HG02763 (cell line): ENCODE data around the gene VPS11.
"Not testable (repeated sequence)": the region's sequence is repeated elsewhere in the genome, so short reads cannot be mapped to it uniquely, and the experiment has no call there.

ENCODE experiments used
- ATAC-seq: cut with Tn5 transposase; IDR thresholded peaks from one replicate; pipeline ENCODE4 v1.9.1; 2021; ENCODE audit warnings: mild to moderate bottlenecking, moderate library complexity; ENCODE audit not compliant: unreplicated experiment

VPS11 gene

DNA sequence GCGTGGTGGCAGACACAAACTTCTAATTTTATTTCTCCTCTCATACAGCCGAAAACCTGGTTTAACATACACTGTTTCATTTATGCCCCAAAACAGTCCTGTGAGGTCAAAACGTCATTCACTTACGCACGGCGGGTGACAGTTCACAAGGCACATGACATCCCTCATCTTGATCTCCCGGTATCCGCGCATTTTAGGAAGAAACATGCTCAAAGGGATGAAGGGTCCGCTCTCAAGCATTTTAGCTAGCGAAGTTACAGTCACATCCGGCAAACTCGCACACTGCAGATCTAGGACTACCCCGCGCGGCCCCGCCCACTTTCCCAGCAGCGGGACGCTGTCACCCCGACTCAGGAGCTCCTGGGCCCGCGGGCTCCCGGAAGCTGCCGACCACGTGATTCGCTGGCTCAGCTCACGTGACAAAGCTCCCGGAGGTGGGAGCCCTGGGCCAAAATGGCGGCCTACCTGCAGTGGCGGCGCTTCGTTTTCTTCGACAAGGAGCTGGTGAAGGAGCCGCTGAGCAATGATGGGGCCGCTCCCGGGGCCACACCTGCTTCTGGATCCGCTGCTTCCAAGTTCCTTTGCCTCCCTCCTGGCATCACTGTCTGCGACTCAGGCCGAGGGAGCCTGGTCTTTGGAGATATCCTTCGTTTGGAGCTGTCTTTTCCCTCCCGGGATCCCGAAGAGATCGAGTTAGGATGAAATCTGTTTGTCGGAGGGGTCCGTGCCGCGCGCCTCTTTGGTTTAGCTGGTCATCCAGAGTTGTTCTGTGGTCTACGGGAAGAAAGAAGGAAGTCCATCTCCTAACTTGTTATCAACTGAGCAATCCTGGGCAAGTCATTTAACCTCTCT lies at the start of gene VPS11:
VPS11 (plus strand) TSS at position 448 of the 852 bp plus-strand sequence; CDS start at position 454, 6 bp downstream.
- peak; percentile 94 for ATAC-seq

DNA sequence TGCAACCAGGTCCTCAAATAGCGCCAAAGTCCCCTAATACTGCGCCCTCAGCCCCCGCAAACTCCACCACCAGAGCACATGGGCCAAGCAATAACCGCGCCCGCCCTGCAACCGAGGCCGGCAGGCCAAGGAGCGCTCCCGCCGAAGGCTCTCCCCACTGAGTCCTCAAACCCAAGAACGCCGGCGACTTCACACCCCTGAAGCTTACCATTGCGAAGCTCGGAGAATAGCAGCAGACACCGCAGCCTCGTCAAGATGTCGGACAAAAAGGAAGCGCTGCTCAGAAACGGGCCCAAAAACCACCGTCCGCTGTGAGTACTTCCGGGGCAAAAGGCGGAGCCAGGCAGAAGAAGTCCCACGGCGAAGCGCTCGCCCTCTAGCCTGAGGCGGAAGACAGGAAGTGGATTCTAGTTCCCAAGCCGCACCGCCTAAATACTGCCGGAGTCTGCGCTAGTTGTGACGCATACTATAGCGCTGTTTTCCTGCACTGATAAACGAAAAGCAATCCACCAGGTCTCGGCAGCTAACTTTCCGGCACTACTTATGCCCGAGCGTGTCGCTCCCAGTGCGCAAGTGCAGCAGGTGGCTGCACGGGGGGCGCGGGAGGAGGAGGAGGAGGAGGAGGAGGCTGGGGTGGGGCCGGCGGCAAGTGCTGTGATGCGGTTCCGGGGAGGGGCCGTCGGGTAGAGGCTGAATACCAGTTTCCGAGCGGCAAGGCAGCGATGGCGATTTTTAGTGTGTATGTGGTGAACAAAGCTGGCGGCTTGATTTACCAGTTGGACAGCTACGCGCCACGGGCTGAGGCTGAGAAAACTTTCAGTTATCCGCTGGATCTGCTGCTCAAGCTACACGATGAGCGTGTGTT lies 49.3 kb upstream of the VPS11 start, which contains the start of the genes RPS25 and TRAPPC4:
RPS25 (minus strand) TSS at position 270 of the 865 bp plus-strand sequence; CDS start at position 211, 59 bp downstream.
TRAPPC4 (plus strand) TSS at position 693 of the 865 bp plus-strand sequence; CDS start at position 723, 30 bp downstream.
- peak; percentile 82 for ATAC-seq

DNA sequence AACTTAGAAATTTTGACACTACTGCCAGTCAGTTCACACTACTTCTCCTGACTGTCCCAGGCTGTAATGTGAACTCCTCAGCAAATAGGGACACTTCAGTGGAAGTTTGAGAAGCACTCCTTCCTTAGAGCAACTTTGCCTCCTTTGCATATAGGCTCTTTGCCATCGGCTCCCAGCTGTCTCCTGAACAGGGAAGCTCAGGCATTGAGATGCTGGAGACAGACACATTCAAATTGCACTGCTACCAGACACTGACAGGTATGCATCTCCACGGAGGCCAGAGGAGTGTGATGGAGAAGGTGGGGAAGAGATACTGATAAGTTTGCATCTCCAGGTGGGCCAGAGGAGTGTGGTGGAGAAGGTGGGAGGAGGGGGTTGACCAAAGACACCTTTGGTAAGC lies 47.6 kb upstream of the VPS11 start:
- ATAC-seq = no peak

DNA sequence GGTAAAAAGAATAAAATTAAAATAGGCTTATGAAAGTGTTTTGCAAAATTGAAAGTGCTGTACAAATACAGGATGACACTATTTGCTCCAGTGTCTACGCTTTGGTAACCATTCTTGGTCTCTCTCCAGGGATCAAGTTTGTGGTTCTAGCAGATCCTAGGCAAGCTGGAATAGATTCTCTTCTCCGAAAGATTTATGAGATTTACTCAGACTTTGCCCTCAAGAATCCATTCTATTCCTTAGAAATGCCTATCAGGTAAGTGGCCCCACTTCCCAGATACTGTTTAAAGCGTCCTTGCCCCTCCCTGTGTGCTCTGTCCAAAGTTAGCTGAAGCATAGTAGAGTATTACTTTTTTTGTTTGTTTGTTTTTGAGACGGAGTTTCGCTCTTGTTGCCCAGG lies 46.0 kb upstream of the VPS11 start:
- no peak for ATAC-seq

DNA sequence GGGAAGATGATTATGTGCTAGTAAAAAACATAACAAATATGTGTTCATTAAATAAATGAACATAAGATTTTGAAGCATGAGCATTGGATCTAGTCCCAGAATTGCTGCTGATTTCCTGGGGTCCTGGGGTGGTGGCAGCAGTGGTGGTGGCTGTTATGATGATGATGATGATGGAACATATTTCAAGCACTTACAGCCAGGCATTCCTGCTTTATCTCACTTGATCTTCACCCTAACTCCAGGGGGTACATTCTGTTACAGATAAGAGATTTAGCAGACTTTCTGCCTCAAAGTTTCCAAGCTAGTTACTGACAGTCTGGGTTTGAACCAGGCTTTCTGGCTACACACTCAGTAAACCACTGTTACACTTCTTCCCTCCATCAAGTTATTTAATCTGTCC lies 43.9 kb upstream of the VPS11 start:
- no peak for ATAC-seq

DNA sequence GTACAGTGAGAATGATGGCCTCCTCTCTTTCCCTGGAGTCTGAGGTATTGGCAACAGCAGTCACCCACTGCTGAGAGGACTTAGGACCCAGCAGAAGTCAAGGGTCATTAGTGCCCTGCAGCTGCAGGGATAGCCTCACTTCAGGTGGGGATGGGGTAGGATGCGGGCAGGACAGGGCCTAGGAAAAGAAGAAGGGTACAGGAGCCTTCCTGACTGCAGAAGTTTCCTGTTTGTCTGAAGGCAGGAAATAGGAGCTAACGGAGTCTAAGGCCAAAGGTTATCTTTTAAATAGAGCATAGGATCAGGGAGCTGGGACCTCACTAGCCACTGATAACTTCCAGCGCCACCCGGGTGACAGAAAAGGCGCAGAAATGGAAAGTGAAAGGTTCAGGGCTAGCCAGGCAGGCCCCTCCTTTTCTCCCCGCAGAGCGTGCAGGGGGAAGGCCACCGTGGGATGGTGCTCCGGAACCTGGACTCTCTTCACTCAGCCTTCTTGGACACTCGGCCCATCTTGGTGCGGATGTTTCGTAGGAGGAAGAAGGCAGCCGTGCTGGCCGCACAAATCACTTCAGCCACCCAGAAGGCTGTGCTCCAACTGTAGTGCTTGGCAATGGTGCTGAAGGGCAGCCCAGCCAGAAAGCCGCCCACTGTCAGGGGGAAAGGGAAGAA lies 43.1 kb upstream of the VPS11 start:
- no peak for ATAC-seq

DNA sequence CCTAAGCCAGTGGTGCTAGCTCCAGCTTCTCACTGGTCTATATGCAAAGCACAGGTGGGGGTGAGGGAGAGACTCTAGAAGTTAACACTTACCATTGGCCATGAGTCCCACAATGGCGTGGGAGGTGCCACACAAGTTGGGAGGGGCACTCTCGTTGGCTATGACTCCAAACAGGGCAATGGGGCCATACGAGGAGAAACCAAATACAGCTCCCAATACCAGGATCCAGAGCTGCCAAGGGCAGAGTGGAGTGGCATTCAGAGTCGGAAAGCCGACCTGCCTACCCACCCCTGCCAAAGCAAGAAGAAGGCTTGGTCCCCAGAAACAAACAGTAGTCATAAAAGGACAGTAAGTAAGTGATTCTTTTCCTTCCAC lies 42.5 kb upstream of the VPS11 start:
- ATAC-seq = no peak

DNA sequence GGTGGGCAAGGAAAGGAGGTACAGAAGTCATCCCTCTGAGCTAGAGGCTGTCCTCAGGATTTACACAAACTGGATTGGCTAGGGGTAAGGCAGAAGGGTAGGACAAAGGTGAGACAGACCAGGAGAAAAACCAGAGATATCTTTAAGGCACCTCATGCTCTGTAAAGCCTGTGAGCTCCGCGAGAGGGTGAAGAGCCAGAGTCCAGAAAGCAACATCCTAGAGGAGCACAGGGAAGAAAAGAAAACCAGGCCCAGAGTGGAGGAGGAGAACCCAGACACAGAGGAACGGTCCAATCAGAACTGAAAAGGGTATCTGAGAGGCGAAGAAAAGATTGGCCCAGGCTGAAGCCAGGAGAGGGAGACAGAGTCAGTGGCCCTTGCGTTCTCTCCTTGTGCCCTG lies 42.1 kb upstream of the VPS11 start:
- no peak for ATAC-seq

DNA sequence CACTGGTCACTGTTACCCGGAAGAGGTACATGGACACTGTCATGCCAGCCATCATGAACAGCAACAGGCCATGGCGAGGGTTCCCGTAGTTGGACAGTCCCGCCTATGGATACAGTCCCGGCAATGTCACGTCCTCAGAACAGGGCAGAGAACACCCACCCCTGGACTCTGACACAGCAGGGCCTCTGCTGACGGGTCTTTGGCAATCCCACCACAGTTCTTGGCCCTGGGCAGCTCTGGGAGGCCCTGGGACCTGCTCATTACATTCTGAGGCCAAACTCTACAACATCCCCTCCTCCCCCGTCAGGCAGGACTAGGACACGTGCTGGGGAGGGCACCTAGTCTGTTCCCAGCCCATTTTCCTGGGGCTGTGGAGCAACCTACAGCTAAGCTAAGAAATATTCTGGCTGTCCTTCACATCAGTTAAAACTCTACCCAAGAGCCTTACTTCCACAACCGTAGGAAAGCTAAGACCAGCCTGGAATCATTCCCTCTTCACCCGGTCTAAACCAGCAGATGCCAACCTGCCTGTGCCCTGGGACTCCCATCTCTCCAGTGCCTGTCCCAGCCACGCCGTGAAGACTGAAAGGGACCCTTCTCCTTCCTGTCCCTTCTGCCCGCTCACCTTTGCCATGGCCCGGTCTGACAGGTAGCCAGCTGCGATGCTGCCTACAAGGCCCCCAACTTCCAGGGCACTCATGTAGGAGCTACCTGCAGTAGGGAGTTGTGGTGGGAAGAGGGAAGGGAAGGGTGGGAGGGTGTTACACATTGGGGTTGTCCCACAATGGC lies 41.4 kb upstream of the VPS11 start:
- ATAC-seq = no peak

DNA sequence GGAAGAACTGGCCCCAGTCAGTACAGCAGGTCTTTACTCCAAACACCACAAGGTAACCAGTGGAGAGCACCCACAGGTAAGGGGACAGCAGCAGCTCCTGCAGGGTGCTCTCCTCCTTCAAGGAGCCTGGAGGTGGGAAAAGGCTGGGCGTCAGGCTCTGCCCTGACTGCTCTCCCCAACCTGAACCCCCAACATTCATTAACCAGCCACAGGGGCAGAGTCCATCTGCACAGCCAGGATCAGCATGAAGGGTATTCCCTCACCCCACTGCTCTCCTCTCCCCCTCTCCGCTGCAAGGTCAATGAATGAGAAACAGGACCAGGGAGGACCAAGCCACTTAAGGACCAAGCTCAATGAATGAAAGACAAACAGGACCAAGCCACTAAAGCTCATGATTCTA lies 40.6 kb upstream of the VPS11 start:
- ATAC-seq = no peak

DNA sequence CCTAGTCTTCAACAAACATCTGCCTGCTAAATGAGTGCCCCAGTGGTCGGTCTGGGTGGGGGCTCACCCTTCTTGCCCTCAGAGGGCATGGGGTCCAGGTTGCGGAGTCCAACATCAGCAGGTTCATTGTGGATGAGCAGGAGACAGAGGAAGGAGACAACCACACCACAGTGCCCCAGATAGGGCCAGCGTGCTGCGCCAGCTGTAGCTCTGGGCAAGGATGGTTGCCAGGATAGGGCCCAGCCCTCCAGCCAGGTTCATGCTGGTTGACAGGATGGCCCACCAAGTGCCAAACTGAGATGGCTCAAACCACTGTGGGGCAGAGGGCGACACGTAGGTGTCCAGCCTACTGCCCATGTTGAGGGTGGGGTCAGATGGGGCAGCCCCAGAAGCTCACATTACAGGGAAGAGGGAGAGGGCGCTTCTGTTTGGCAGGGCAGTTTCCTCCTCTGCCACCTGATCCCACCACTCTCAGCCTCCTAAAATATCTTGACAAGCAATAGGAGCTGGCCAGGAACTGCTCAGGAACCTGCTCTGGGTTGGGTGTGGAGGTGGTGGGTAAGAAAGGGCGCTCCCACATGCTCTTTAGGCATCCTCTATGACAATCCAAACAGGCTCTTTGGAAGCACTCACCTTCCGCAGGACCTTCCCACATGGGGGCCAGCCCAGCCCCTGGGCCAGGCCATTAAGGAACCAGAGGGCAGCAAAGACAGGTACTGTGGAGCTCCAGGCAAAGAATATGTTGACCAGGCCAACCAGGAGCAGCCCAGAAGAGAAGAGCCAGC lies 39.9 kb upstream of the VPS11 start:
- ATAC-seq = no peak

DNA sequence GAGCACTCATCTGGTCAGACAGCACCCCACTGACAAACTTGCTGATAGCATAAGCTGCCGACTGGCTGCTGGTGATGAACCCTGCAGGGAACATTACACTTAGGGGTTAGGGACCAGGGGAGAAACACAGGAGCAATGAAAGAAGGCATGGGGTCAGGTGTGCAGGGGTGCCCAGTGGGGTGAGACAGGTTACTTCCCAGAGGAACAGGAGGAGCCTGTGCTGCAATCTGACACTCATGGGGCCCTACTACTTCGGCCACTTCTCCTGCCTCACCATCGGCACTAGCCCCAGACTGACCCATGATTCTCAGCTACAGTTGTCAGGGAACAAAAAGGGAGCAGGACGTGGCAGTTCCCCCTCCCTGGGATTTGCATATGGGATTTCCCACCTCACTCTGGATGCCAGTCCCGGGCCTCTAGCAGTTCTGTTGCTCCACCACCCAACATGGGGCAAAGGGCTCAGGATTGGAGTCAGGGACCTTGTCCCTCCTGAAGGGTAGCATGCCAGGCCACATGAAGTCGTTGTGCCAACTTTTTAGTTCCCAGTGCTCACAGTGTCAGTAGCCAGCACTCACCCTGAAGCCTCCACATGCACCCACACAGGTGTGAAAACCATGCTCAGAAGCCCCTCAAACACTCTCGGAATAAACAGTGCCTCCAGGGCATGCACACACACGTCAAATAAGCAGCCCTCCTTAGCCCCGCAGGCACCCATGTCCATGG lies 39.1 kb upstream of the VPS11 start:
- ATAC-seq = no peak

DNA sequence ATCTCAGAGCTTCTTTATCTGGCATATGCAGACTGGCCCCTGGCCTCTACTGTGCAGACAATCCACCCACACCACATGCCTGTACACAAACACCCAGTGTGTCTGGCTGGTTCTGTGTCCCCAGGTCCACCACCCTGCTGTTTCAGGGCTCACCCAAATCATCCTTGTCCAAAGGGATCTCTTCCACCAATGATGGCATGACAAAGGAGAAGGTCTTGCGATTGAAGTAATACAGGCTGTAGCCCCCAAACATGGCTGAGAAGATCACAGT lies 38.6 kb upstream of the VPS11 start:
- no peak for ATAC-seq

DNA sequence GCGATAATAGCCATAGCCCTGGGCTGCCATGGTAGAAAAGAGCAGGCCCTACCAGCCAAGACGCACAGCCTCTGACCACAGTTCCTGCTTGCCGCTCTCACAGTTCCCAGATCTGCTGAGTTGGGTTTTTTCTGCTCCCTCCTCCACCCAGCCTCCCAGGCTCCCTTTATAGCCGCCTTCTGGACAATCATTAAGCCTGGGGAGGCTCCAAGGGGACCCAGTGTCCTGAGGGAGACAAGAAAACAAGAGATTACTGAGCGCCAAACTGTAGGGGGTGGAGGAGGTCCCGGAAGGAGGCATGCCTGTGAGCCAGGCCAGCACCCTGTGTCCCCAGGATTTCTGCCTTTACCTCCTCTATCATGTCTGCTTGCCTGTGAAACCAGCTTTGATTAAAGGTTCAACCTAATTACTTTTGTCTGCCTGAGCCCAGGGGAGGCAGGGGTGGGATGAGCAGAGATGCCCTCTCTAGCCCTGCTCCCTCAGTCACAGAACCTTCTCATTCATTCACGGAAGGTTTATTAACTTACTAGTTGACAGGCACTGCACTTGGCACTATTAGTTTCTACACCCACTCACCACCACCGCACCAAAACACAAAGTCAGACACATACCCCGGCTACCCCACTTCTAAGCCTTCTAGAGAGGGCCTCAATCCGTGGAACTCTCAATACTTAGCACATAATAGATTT lies 38.1 kb upstream of the VPS11 start:
- peak; percentile 1 for ATAC-seq

DNA sequence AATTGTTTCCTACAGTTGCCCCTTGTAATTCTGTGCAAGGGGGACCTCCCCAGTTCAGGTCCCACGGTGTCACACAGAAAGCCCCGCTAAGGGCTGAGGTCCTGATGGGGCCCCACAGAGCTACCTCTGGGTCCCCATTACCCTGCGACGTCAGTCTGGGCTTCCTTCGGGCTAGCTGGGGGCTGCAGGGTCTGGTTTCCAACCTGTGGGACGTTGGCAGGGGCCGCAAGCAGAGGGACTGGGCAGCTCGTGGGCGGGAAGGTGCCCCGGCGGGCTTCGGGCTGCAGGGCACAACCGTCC lies 37.6 kb upstream of the VPS11 start:
- ATAC-seq = peak; percentile 10

DNA sequence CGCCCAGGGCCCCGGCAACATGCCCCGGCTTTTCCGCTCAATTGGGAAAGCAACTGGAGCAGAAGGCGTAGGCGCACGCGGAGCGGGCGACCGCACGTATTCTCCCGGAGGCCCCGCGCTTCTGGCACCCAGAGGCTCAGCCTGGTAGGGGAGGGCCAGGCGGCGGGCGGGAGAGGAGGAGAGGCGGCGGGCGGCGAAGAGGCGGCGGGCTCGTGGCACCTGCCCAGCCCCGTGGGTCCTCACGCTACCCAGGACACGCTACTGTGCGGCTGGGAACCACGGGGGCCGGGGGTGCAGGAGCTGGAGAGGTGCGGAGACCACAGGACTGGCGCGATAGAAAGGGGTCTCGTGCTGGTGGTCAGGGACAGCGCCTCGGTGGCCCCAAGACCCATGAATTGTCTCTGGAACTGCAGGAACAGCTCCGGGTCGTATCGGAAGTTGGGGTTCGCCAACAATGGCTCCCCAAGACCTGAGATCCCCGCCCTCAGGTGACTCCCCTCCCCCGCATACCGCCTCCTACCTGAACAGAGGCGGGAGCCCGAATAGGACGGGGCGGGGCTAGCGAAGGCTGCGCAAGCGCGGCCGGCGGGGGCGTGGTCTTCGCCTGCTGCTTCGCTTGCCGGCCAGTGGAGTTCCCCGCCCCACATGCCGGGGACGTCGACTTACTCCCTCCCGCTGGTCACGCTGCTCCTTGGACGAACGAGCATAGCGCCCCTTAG lies 37.1 kb upstream of the VPS11 start, which contains the start of gene SLC37A4:
SLC37A4 (minus strand) TSS at position 549 of the 719 bp plus-strand sequence.
- ATAC-seq = peak; percentile 85

DNA sequence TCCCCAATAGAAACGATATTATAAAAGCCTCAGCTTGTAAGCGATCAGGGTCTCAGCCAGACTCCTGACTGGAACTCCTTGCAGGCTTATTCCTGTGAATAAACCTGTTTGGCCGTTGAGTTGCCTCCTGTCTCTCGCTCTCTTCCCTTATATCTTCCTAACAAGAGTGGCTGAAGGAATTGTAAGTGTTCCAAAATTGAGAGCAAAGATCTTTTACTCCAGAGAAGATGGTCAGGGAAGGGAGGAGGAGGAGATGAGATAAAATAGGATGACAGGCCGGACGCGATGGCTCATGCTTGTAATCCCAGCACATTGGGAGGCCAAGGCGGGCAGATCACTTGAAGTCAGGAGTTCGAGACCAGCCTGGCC lies 35.7 kb upstream of the VPS11 start:
- ATAC-seq = no peak

DNA sequence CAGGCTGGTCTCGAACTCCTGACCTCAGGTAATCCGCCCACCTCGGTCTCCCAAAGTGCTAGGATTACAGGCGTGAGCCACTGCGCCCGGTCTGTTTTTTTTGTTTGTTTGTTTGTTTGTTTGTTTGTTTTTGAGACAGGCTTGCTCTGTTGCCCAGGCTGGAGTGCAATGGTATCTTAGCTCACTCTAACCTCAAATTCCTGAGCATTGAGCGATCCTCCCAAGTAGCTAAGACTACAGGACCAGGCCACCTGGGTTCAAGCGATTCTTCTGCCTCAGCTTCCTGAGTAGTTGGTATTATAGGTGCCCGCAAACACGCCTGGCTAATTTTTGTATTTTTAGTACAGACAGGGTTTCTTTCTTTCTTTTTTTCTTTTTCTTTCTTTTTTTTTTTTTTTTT lies 34.2 kb upstream of the VPS11 start:
- not testable (repeated sequence) for ATAC-seq
